Esophagus (tissue), 2 donors: ENCODE measurements around the gene BLID. TPM values are rescaled to one million over a fixed set of nuclear protein-coding genes. Genes with fewer than 3 reads are reported as not detected.

Source experiments
- H3K27ac ChIP-seq, 2 donors: one replicate each; pipeline ENCODE4 v1.5.1; 2013; ENCODE audit warnings: low read depth in 2 of 2, mild to moderate bottlenecking in 2 of 2, inconsistent platforms in 1 of 2, low read length in 1 of 2, moderate library complexity in 1 of 2
- H3K27me3 ChIP-seq, 2 donors: one replicate each; pipeline ENCODE4 v1.6.1; 2013; ENCODE audit warnings: low read length in 2 of 2, control low read depth in 1 of 2, mild to moderate bottlenecking in 1 of 2; ENCODE audit not compliant: insufficient read depth in 2 of 2, control insufficient read depth in 1 of 2
- H3K36me3 ChIP-seq, 2 donors: one replicate each; pipeline ENCODE4 v1.6.1; 2013; ENCODE audit warnings: low read length in 1 of 2; ENCODE audit not compliant: control insufficient read depth in 2 of 2, insufficient read depth in 2 of 2
- H3K4me1 ChIP-seq, 2 donors: one replicate each; pipeline ENCODE4 v1.6.1; 2013; ENCODE audit warnings: low read length in 1 of 2; ENCODE audit not compliant: control insufficient read depth in 2 of 2, insufficient read depth in 2 of 2
- H3K4me3 ChIP-seq, 2 donors: one replicate each; pipeline ENCODE4 v1.5.1; 2013; ENCODE audit warnings: low read length in 2 of 2, mild to moderate bottlenecking in 2 of 2, low read depth in 1 of 2, moderate library complexity in 1 of 2
- H3K9me3 ChIP-seq, 2 donors: one replicate each; pipeline ENCODE4 v1.6.1; 2013; ENCODE audit warnings: mild to moderate bottlenecking in 2 of 2, low read depth in 1 of 2, low read length in 1 of 2, moderate library complexity in 1 of 2; ENCODE audit not compliant: control insufficient read depth in 2 of 2, insufficient read depth in 1 of 2
- WGBS, 2 donors: extraction: QIAGEN DNeasy Blood & Tissue Kit; methylation state at CpG; one replicate each; pipeline ENCODE4 v1.1.7; 2013; 5-methylcytosine and 5-hydroxymethylcytosine counted together
- polyA plus RNA-seq, 2 donors: library from polyadenylated mRNA; stranded (reverse); fragments of 200-250 nt; gene quantifications; one replicate each; pipeline ENCODE4 v1.2.3, GENCODE V29; 2013
- donor health status: healthy with polysubstance abuse.
- donor health status: Bipolar disorder and iron deficiency.

The BLID gene
- polyA plus RNA-seq, 2 donors, result not detected

GRCh38 chr11:122093731-122094275, 22.2 kb downstream of the BLID start:
- Histone ChIP-seq H3K4me3 (no peak overlapping the region), H3K4me1 (no peaks in the 10 kb centered on the region), H3K36me3 (no peaks in the 10 kb centered on the region), H3K27ac (peak overlapping the region in 1 of 2 donors; percentile 24), H3K27me3 (no peaks in the 10 kb centered on the region), H3K9me3 (no peaks in the 10 kb centered on the region)
- WGBS, 2 donors, result 79 to 81% methylated on average over 5 of the region's 5 CpGs

- H3K4me3 ChIP-seq, result no peak overlapping the region
- H3K27me3 ChIP-seq, result no peaks in the 10 kb centered on the region
- H3K36me3 ChIP-seq, result no peaks in the 10 kb centered on the region
- H3K9me3 ChIP-seq, result no peaks in the 10 kb centered on the region
- H3K4me1 ChIP-seq, result no peaks in the 10 kb centered on the region
- WGBS, 2 donors, result 95 to 97% methylated on average over 1 of the region's 1 CpG
- no peak overlapping the region for H3K27ac ChIP-seq
Measured at GRCh38 chr11:122091835-122092234, 24.2 kb downstream of the BLID start.

GRCh38 chr11:122089111-122089510, 26.9 kb downstream of the BLID start:
- H3K4me3 ChIP-seq, result no peak overlapping the region
- H3K27ac ChIP-seq, result no peak overlapping the region
- H3K36me3 ChIP-seq, result no peaks in the 10 kb centered on the region
- H3K9me3 ChIP-seq, result no peaks in the 10 kb centered on the region
- H3K4me1 ChIP-seq, result no peaks in the 10 kb centered on the region
- WGBS, 2 donors, result 65 to 70% methylated on average over 1 of the region's 1 CpG
- H3K27me3 ChIP-seq, result no peaks in the 10 kb centered on the region

- 61 to 67% methylated on average over 3 of the region's 3 CpGs for WGBS, 2 donors
- Histone ChIP-seq H3K4me1 (no peaks in the 10 kb centered on the region), H3K9me3 (no peaks in the 10 kb centered on the region), H3K36me3 (no peaks in the 10 kb centered on the region), H3K27ac (no peak overlapping the region), H3K27me3 (no peaks in the 10 kb centered on the region), H3K4me3 (no peak overlapping the region)
Measured at GRCh38 chr11:122085712-122086111, 30.3 kb downstream of the BLID start.

GRCh38 chr11:122085264-122085663, 30.8 kb downstream of the BLID start:
- Histone ChIP-seq H3K27me3 (no peaks in the 10 kb centered on the region), H3K9me3 (no peaks in the 10 kb centered on the region), H3K4me1 (no peaks in the 10 kb centered on the region), H3K4me3 (no peak overlapping the region), H3K27ac (no peak overlapping the region), H3K36me3 (no peaks in the 10 kb centered on the region)
- WGBS, 2 donors, result 28 to 48% methylated on average over 1 of the region's 1 CpG

GRCh38 chr11:122082205-122082604, 33.8 kb downstream of the BLID start:
- 90 to 94% methylated on average over 2 of the region's 2 CpGs for whole genome bisulfite sequencing, 2 donors
- H3K9me3 ChIP-seq, result no peaks in the 10 kb centered on the region
- no peak overlapping the region for H3K27ac ChIP-seq
- H3K4me1 ChIP-seq, result no peaks in the 10 kb centered on the region
- H3K27me3 ChIP-seq, result no peaks in the 10 kb centered on the region
- H3K36me3 ChIP-seq, result no peaks in the 10 kb centered on the region
- H3K4me3 ChIP-seq, result no peak overlapping the region

GRCh38 chr11:122081073-122081472, 34.9 kb downstream of the BLID start:
- no peaks in the 10 kb centered on the region for H3K9me3 ChIP-seq
- no peak overlapping the region for H3K4me3 ChIP-seq

GRCh38 chr11:122077459-122077858, 38.6 kb downstream of the BLID start:
- WGBS, 2 donors, result 90 to 92% methylated on average over 1 of the region's 1 CpG
- Histone ChIP-seq H3K27me3 (no peaks in the 10 kb centered on the region), H3K27ac (no peak overlapping the region), H3K4me3 (no peak overlapping the region), H3K9me3 (no peaks in the 10 kb centered on the region), H3K4me1 (no peaks in the 10 kb centered on the region), H3K36me3 (no peaks in the 10 kb centered on the region)

More at GRCh38 chr11:122081073-122081472, 34.9 kb downstream of the BLID start:
- Histone ChIP-seq H3K27ac (no peak overlapping the region), H3K4me1 (no peaks in the 10 kb centered on the region), H3K27me3 (no peaks in the 10 kb centered on the region), H3K36me3 (no peaks in the 10 kb centered on the region)

GRCh38 chr11:122076512-122077120, 39.4 kb downstream of the BLID start:
- H3K4me3 ChIP-seq, result no peak overlapping the region
- no peaks in the 10 kb centered on the region for H3K27me3 ChIP-seq

GRCh38 chr11:122075016-122075415, 41.0 kb downstream of the BLID start:
- WGBS, 2 donors, result 83 to 89% methylated on average over 3 of the region's 3 CpGs
- no peaks in the 10 kb centered on the region for H3K9me3 ChIP-seq
- H3K4me3 ChIP-seq, result no peak overlapping the region
- no peaks in the 10 kb centered on the region for H3K4me1 ChIP-seq
- H3K27ac ChIP-seq, result no peak overlapping the region
- H3K27me3 ChIP-seq, result no peaks in the 10 kb centered on the region
- H3K36me3 ChIP-seq, result no peaks in the 10 kb centered on the region

More at GRCh38 chr11:122076512-122077120, 39.4 kb downstream of the BLID start:
- no peaks in the 10 kb centered on the region for H3K9me3 ChIP-seq
- 83 to 90% methylated on average over 6 of the region's 6 CpGs for WGBS, 2 donors
- H3K4me1 ChIP-seq, result no peaks in the 10 kb centered on the region
- no peaks in the 10 kb centered on the region for H3K36me3 ChIP-seq
- no peak overlapping the region for H3K27ac ChIP-seq
